ENCODE measurements around the gene MINDY4.

DNA sequence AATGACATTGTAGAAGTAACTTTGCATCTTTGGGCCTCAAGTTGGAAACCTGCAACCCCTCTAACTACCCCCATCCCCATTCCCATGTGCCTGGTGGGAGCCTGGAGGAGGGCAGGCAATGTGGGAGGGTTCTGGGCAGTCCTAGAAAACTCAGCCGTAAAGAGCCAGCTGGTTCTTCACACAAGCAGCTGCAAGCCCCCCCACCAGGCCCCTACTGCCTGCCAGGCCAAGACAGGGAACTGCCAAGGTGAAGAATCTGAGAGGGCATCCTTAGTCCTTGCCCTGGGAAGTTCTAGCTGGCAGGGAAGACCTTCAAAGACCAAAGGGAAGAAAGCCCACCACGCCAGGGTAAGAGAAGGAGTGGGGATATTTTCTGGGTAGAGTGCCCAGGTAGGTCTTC, 31.5 kb upstream of the MINDY4 start:
- TF ChIP-seq CTCF (conservative IDR thresholded peaks at IDR 0.05 in 1 of 2, IDR thresholded peaks at IDR 0.05 in 1 of 2; ENCODE audit: extremely low read depth in 1 of 2, insufficient read depth in 1 of 2, low read depth in 1 of 2, low read length in 2 of 2) (no peak), EZH2 (IDR thresholded peaks at IDR 0.05; ENCODE audit: borderline replicate concordance, low read length) (no peak)
